Osteocyte (in vitro differentiated cells): ENCODE measurements around the gene RNF41. TPM values are rescaled to one million over a fixed set of nuclear protein-coding genes. Genes with fewer than 3 reads are reported as not detected.

Experiments used
- DNase-seq: peaks from one replicate; pipeline ENCODE4 v3.0.0; 2021; ENCODE audit warnings: mixed read lengths; ENCODE audit not compliant: unreplicated experiment; ENCODE audit errors: extremely low spot score
- H3K27ac Mint-ChIP-seq: one replicate; pipeline ENCODE4 v1.8.0; 2021; ENCODE audit warnings: mild to moderate bottlenecking, mixed read lengths; ENCODE audit not compliant: unreplicated experiment
- H3K27me3 Mint-ChIP-seq: one replicate; pipeline ENCODE4 v1.8.0; 2021; ENCODE audit warnings: mixed read lengths; ENCODE audit not compliant: unreplicated experiment
- H3K36me3 Mint-ChIP-seq: one replicate; pipeline ENCODE4 v1.8.0; 2021; ENCODE audit warnings: mixed read lengths; ENCODE audit not compliant: unreplicated experiment
- H3K4me1 Mint-ChIP-seq: one replicate; pipeline ENCODE4 v1.8.0; 2021; ENCODE audit warnings: mixed read lengths; ENCODE audit not compliant: unreplicated experiment
- H3K4me3 Mint-ChIP-seq: one replicate; pipeline ENCODE4 v1.8.0; 2021; ENCODE audit warnings: mild to moderate bottlenecking, moderate library complexity, mixed read lengths; ENCODE audit not compliant: unreplicated experiment
- H3K9me3 Mint-ChIP-seq: one replicate; pipeline ENCODE4 v1.8.0; 2021; ENCODE audit warnings: mixed read lengths; ENCODE audit not compliant: unreplicated experiment
- total RNA-seq: library from RNA; stranded (reverse); gene quantifications from 2 replicates; pipeline ENCODE4 v1.2.1, GENCODE V29; 2021
- TF ChIP-seq, protein P1 (sequence below): fragments of 200-600 bp; sonication (generic); IDR thresholded peaks from 2 replicates; pipeline ENCODE4 v1.5.0; 2021; ENCODE audit warnings: antibody characterized with exemption, mild to moderate bottlenecking, moderate library complexity

Gene RNF41
- total RNA-seq, 1 donor from 2014 or later: 71.2 TPM

DNA sequence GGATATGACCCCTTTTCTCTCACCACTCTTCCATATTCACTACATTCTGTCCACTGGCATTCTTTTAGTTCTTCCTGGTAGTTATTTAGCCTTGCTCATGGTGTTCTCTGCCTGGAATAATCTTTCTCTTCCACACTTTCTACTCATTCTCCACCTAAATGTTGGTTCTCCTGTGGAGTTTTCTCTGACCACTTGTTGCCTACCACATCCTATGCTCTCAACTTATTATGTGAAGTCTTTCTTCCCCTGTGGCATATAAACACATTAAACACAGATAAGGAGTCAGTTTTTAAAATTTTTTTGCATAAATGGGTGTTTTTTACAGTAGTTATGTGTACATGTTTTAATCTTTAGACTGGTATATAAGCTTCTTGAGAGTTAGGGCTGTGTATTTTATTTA lies 29.1 kb downstream of the RNF41 start:
- Mint-ChIP-seq H3K36me3 (peaks cover 2% of the 10 kb centered on the region), H3K27ac (peak overlapping the region; percentile 83), H3K4me1 (peaks cover 41% of the 10 kb centered on the region), H3K27me3 (no peaks in the 10 kb centered on the region), H3K9me3 (no peaks in the 10 kb centered on the region), H3K4me3 (no peak overlapping the region)
- TF ChIP-seq, protein P1, sequence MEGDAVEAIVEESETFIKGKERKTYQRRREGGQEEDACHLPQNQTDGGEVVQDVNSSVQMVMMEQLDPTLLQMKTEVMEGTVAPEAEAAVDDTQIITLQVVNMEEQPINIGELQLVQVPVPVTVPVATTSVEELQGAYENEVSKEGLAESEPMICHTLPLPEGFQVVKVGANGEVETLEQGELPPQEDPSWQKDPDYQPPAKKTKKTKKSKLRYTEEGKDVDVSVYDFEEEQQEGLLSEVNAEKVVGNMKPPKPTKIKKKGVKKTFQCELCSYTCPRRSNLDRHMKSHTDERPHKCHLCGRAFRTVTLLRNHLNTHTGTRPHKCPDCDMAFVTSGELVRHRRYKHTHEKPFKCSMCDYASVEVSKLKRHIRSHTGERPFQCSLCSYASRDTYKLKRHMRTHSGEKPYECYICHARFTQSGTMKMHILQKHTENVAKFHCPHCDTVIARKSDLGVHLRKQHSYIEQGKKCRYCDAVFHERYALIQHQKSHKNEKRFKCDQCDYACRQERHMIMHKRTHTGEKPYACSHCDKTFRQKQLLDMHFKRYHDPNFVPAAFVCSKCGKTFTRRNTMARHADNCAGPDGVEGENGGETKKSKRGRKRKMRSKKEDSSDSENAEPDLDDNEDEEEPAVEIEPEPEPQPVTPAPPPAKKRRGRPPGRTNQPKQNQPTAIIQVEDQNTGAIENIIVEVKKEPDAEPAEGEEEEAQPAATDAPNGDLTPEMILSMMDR: no peak
- DNase-seq: no peak

DNA sequence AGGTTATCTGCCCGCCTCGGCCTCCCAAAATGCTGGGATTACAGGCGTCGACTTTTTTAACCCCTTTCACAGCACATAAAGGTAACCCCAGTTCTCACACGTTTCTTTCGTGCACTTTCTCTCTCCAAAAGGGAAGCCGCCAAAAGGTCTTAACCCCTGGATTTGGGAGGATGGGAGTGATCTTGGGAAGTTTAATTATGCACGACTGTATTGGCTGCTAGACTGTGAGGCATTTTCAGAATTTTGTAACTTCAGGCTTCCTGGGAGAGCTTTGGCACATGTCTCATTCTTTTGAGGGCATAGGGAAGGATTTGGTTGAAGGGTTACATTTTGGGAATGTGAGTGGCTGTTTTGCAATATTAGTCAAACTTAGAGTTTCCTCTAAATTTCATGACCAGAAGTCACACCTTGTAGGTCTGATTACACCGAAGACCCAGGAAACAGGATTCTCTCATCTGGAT lies 31.0 kb downstream of the RNF41 start:
- H3K27me3 Mint-ChIP-seq: no peaks in the 10 kb centered on the region
- no peak for DNase-seq
- H3K27ac Mint-ChIP-seq: peak overlapping the region; percentile 100

DNA sequence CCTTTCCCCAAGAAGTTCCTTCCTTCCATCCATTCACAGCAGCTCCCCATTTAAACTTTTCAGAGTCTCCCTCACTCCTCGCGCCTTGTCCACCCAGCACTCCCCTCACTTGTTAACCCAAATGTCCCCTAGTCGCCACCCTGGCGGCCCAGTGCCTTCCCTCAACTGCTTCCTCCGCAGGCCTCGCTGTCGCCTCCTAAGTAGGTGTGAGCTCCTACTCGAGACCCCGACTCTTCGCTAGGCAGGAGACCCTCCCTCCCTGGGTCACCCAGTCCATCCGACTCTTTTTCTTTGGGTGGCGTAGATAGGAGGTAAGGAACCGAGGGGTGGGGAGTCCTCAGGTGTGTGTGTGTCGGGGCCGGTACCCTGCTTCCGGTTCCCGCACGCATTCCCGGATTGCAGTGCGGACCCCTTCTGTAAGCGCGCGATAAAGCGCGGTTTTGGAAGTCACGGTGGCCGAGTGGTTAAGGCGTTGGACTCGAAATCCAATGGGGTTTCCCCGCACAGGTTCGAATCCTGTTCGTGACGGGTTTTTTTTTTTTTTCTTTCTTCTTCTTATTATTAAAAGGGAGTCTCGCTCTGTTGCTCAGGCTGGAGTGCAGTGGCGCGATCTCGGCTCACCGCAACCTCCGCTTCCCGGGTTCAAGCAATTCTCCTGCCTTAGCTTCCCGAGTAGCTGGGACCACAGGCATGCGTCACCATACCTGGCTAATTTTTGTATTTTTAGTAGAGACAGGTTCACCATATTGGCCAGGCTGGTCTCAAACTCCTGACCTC lies 31.6 kb downstream of the RNF41 start:
- peak; percentile 96 for DNase-seq
- H3K36me3 Mint-ChIP-seq: peaks cover 12% of the 10 kb centered on the region
- no peaks in the 10 kb centered on the region for H3K27me3 Mint-ChIP-seq
- H3K4me3 Mint-ChIP-seq: peak overlapping the region; percentile 98
- TF ChIP-seq, protein P1: peak; percentile 16
- peaks cover 38% of the 10 kb centered on the region for H3K4me1 Mint-ChIP-seq
- H3K9me3 Mint-ChIP-seq: no peaks in the 10 kb centered on the region
- peak overlapping the region; percentile 100 for H3K27ac Mint-ChIP-seq

More for the DNA sequence above, 31.0 kb downstream of the RNF41 start:
- TF ChIP-seq, protein P1: no peak
- Mint-ChIP-seq H3K36me3 (peaks cover 11% of the 10 kb centered on the region), H3K4me3 (peak overlapping the region; percentile 98), H3K9me3 (no peaks in the 10 kb centered on the region), H3K4me1 (peaks cover 38% of the 10 kb centered on the region)

DNA sequence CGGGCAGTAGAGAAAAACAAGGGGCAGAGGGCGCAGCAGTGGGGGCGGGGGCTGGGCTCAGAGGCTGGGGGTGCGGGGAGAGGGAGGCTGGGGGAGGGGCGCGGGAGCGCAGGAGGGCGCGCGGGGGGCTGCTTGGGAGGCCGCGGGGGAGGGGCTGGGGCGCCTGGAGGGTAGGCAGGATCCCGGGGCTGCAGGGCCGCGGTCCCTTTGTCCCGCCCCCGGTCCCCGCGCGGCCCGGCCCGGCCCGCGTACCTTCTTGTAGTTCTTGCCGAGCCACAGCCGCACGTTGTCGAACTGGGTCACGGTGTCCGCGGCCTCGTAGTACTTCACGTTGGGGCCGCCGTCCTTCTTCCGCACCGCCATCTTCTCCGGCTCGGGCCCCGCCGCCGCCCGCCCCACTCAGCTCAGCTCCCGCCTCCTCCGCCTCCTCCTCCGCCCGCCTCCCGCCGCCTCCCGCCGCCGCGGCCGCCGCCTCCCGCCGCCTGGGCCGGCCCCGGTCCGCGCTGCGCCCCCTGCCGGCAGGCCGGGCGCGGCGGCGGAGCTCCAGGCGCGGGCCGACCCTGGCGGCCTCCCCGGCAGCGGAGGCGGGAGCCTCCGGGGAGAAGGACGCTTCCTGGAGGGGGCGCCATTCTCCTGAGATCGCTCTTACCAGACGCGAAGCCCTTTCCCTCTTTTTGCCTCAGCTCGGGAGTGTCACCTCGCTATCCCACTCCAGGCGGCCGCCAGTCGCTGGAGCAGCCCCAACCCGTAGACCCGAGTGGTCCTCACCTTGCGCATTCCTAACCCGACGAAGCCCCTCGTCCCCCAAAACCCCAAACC lies 32.4 kb downstream of the RNF41 start, which contains the start of gene SMARCC2:
Gene SMARCC2, minus strand, starts transcription at position 385 of the 819 bp plus-strand sequence. Its CDS starts 22 bp downstream, at position 363.
- H3K36me3 Mint-ChIP-seq: peaks cover 18% of the 10 kb centered on the region
- DNase-seq: peak; percentile 96
- peak within 1 kb of the TSS; percentile 98 for H3K4me3 Mint-ChIP-seq
- TF ChIP-seq, protein P1: peak; percentile 79
- H3K4me1 Mint-ChIP-seq: peaks cover 38% of the 10 kb centered on the region
- H3K27ac Mint-ChIP-seq: peak within 1 kb of the TSS; percentile 100
- no peaks in the 10 kb centered on the region for H3K9me3 Mint-ChIP-seq
- no peaks in the 10 kb centered on the region for H3K27me3 Mint-ChIP-seq

DNA sequence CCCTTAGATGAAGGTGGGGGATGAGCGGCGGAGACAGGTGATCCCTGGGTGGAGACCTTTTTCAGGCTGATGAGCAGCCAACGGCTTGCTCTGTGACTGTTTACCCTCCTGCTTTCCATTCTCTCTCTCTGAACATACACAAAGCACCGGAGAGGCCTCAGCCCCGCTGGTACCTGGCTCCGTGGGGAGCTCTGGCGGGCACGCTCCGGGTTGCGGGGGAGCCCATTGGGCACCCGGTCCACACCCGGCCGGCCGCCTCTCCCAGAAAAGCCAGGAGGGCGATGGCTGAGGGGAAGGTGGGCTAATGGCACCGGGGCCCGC lies 33.0 kb downstream of the RNF41 start:
- DNase-seq: no peak
- peaks cover 24% of the 10 kb centered on the region for H3K36me3 Mint-ChIP-seq
- H3K4me1 Mint-ChIP-seq: peaks cover 36% of the 10 kb centered on the region
- no peaks in the 10 kb centered on the region for H3K9me3 Mint-ChIP-seq
- H3K27me3 Mint-ChIP-seq: no peaks in the 10 kb centered on the region
- TF ChIP-seq, protein P1: no peak
- H3K27ac Mint-ChIP-seq: peak overlapping the region; percentile 87
- peak overlapping the region; percentile 81 for H3K4me3 Mint-ChIP-seq
